ENCODE measurements around the gene CHRNE. TPM values are rescaled to one million over a fixed set of nuclear protein-coding genes. Genes with fewer than 3 reads are reported as not detected.
A peak's percentile ranks its signal among the peaks of the same experiment; 100 is the strongest.

The CHRNE gene
- total RNA-seq, 2 experiments from 2014 or later = 3.2 to 3.7 TPM

GRCh38 chr17:4945176-4945943 is 42.5 kb upstream of the CHRNE start:
- peak overlapping the region; percentile 99 for H3K4me3 ChIP-seq (ENCODE audit: low read length)
- peaks cover 51% of the 10 kb centered on the region for H3K36me3 ChIP-seq (ENCODE audit: insufficient read depth, low read length)
- peaks cover 70% of the 10 kb centered on the region for H3K4me1 ChIP-seq (ENCODE audit: insufficient read depth, low read length)
- peak overlapping the region; percentile 99 for H3K4me3 Mint-ChIP-seq
- POLR2A ChIA-PET = interaction anchor here (0.9 to 13.9 kb wide), 9 partner anchors 9 to 104 kb away, joined by 3 to 350 read pairs (median 5); partner anchors contain the start of genes C17orf107, CHRNE, INCA1 and KIF1C
- ATAC-seq (ENCODE audit: poor library complexity) = peak; percentile 17
- peaks cover 75% of the 10 kb centered on the region for H3K36me3 Mint-ChIP-seq (ENCODE audit: low read depth)
- peak overlapping the region; percentile 61 to 98 for H3K27ac ChIP-seq (ENCODE audit: low read depth in 1 of 2, low read length in 2 of 2)
- no peaks in the 10 kb centered on the region for H3K27me3 Mint-ChIP-seq
- H3K9me3 ChIP-seq (ENCODE audit: control insufficient read depth in 1 of 2, insufficient read depth in 1 of 2, low read length in 2 of 2) = peaks cover 0 to 3% of the 10 kb centered on the region in 2 experiments
- no peaks in the 10 kb centered on the region for H3K27me3 ChIP-seq (ENCODE audit: control insufficient read depth in 1 of 2, insufficient read depth in 2 of 2, low read length in 2 of 2)
- intact Hi-C loops (cut with DNase I, micrococcal nuclease) = loop anchor here (5.0 kb wide), 2 partner anchors 102 to 233 kb away; partner anchors contain the start of gene ARRB2 (in 2 of the 2)
- peak; percentile 31 to 87 (median 74) for DNase-seq
- no peaks in the 10 kb centered on the region for H3K9me3 Mint-ChIP-seq
- no peak for TF ChIP-seq CTCF (IDR thresholded peaks at IDR 0.05)
- peak overlapping the region; percentile 90 for H3K27ac Mint-ChIP-seq
- H3K4me1 Mint-ChIP-seq (ENCODE audit: low read depth) = peaks cover 69% of the 10 kb centered on the region
- CTCF ChIA-PET = interaction anchor here (0.7 to 2.3 kb wide), 2 partner anchors 22 to 42 kb away, joined by 3 to 7 read pairs; partner anchors contain the start of genes CHRNE and SPAG7

- CTCF ChIA-PET = no interaction called here
- intact Hi-C loops (cut with DNase I, micrococcal nuclease) = loop anchor here (5.0 kb wide), 4 partner anchors 42 to 232 kb away; partner anchors contain the start of genes ARRB2 (in 2 of the 2), CAMTA2 (in 1 of the 2) and CHRNE (in 1 of the 2)
- H3K27me3 ChIP-seq (ENCODE audit: control insufficient read depth in 1 of 2, insufficient read depth in 2 of 2, low read length in 2 of 2) = no peaks in the 10 kb centered on the region
- peaks cover 51% of the 10 kb centered on the region for H3K36me3 ChIP-seq (ENCODE audit: insufficient read depth, low read length)
- no peaks in the 10 kb centered on the region for H3K9me3 Mint-ChIP-seq
- H3K27me3 Mint-ChIP-seq = no peaks in the 10 kb centered on the region
- H3K4me1 ChIP-seq (ENCODE audit: insufficient read depth, low read length) = peaks cover 67% of the 10 kb centered on the region
- H3K36me3 Mint-ChIP-seq (ENCODE audit: low read depth) = peaks cover 80% of the 10 kb centered on the region
- peak overlapping the region; percentile 61 to 98 for H3K27ac ChIP-seq (ENCODE audit: low read depth in 1 of 2, low read length in 2 of 2)
- DNase-seq = peak in 2 of 14 experiments; percentile 26 to 41
- H3K4me1 Mint-ChIP-seq (ENCODE audit: low read depth) = peaks cover 71% of the 10 kb centered on the region
- H3K4me3 Mint-ChIP-seq = peak overlapping the region; percentile 99
- H3K27ac Mint-ChIP-seq = peak overlapping the region; percentile 90
- H3K4me3 ChIP-seq (ENCODE audit: low read length) = peak overlapping the region; percentile 99
- POLR2A ChIA-PET = interaction anchor here (0.9 to 13.9 kb wide), 8 partner anchors 10 to 97 kb away, joined by 3 to 350 read pairs (median 4); partner anchors contain the start of genes C17orf107, CHRNE, INCA1 and KIF1C
- no peak for ATAC-seq (ENCODE audit: poor library complexity)
- TF ChIP-seq CTCF (IDR thresholded peaks at IDR 0.05) = no peak
- peaks cover 0 to 3% of the 10 kb centered on the region in 2 experiments for H3K9me3 ChIP-seq (ENCODE audit: control insufficient read depth in 1 of 2, insufficient read depth in 1 of 2, low read length in 2 of 2)
Measured at GRCh38 chr17:4944554-4945175, 41.8 kb upstream of the CHRNE start.

GRCh38 chr17:4944163-4944553 is 41.3 kb upstream of the CHRNE start:
- peak overlapping the region; percentile 90 for H3K27ac Mint-ChIP-seq
- POLR2A ChIA-PET = interaction anchor here (1.0 to 13.9 kb wide), 7 partner anchors 23 to 98 kb away, joined by 3 to 350 read pairs (median 3); partner anchors contain the start of genes C17orf107, CHRNE and SPAG7
- peak overlapping the region; percentile 99 for H3K4me3 Mint-ChIP-seq
- H3K4me1 Mint-ChIP-seq (ENCODE audit: low read depth) = peaks cover 74% of the 10 kb centered on the region
- H3K27me3 Mint-ChIP-seq = no peaks in the 10 kb centered on the region
- Histone ChIP-seq H3K4me1 (ENCODE audit: insufficient read depth, low read length) (peaks cover 72% of the 10 kb centered on the region), H3K36me3 (ENCODE audit: insufficient read depth, low read length) (peaks cover 51% of the 10 kb centered on the region), H3K9me3 (ENCODE audit: control insufficient read depth in 1 of 2, insufficient read depth in 1 of 2, low read length in 2 of 2) (peaks cover 0 to 3% of the 10 kb centered on the region in 2 experiments), H3K4me3 (ENCODE audit: low read length) (peak overlapping the region; percentile 99), H3K27ac (ENCODE audit: low read depth in 1 of 2, low read length in 2 of 2) (peak overlapping the region; percentile 61 to 98), H3K27me3 (ENCODE audit: control insufficient read depth in 1 of 2, insufficient read depth in 2 of 2, low read length in 2 of 2) (no peaks in the 10 kb centered on the region)
- ATAC-seq (ENCODE audit: poor library complexity) (peak; percentile 24), DNase-seq (peak in 11 of 14 experiments; percentile 33 to 87 (median 51))
- CTCF ChIA-PET = no interaction called here
- intact Hi-C loops (cut with DNase I, micrococcal nuclease) = loop anchor here in 1 of 2 experiments (5.0 kb wide), 2 partner anchors 42 to 43 kb away; partner anchors contain the start of genes CAMTA2 and CHRNE
- H3K36me3 Mint-ChIP-seq (ENCODE audit: low read depth) = peaks cover 83% of the 10 kb centered on the region
- H3K9me3 Mint-ChIP-seq = no peaks in the 10 kb centered on the region
- TF ChIP-seq CTCF (IDR thresholded peaks at IDR 0.05) = no peak
